ENCODE measurements around the gene DIO1.

Gene DIO1

DNA sequence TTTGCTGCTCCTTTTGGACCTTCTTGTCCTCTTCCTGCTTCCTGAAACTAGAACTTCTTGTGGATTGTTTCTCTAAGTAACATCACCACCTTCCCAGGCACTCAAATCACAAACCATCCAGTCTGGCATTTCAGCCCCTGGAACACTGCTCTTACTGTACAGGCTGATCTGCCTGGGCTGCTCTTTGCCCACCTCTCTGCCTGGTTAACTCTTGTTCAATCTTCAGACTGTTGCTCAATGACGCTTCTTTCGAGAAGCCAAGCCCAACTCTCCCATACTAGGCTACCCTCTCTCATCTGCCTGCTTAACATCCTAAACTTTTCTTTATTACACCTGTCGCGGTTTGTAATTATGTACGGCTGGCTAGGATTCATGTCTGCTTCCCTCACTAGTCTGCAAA is 657 bp downstream of the DIO1 start:
- TF ChIP-seq, protein P1, sequence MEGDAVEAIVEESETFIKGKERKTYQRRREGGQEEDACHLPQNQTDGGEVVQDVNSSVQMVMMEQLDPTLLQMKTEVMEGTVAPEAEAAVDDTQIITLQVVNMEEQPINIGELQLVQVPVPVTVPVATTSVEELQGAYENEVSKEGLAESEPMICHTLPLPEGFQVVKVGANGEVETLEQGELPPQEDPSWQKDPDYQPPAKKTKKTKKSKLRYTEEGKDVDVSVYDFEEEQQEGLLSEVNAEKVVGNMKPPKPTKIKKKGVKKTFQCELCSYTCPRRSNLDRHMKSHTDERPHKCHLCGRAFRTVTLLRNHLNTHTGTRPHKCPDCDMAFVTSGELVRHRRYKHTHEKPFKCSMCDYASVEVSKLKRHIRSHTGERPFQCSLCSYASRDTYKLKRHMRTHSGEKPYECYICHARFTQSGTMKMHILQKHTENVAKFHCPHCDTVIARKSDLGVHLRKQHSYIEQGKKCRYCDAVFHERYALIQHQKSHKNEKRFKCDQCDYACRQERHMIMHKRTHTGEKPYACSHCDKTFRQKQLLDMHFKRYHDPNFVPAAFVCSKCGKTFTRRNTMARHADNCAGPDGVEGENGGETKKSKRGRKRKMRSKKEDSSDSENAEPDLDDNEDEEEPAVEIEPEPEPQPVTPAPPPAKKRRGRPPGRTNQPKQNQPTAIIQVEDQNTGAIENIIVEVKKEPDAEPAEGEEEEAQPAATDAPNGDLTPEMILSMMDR (IDR thresholded peaks at IDR 0.05; ENCODE audit: low read depth, low read length, missing control alignments): no peak
- H3K4me3 ChIP-seq (ENCODE audit: low read depth, low read length): no peak overlapping the region
- DNase-seq (ENCODE audit: low read depth): no peak

DNA sequence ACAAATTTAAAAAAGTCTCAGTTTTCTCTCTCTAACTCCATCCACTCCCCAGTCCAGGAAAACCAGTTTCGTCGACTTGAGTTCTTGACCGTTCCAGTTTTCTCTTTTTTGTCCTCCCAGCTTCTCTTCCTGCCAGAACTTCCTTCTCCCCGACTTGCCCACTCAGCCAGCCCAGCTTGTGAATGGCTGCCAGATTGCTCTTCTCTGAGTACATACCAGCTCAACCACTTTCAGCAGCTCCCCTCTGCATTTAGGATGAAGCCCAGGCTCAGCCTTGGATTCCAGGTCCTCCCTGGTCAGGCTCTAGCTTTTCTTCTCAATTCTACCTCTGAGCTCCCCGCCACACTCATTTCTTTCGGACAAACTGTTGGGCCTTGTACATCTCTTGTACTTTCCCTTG is 1.4 kb downstream of the DIO1 start:
- no peak overlapping the region for H3K4me3 ChIP-seq (ENCODE audit: low read depth, low read length)
- TF ChIP-seq, protein P1 (IDR thresholded peaks at IDR 0.05; ENCODE audit: low read depth, low read length, missing control alignments): no peak
- DNase-seq (ENCODE audit: low read depth): no peak

DNA sequence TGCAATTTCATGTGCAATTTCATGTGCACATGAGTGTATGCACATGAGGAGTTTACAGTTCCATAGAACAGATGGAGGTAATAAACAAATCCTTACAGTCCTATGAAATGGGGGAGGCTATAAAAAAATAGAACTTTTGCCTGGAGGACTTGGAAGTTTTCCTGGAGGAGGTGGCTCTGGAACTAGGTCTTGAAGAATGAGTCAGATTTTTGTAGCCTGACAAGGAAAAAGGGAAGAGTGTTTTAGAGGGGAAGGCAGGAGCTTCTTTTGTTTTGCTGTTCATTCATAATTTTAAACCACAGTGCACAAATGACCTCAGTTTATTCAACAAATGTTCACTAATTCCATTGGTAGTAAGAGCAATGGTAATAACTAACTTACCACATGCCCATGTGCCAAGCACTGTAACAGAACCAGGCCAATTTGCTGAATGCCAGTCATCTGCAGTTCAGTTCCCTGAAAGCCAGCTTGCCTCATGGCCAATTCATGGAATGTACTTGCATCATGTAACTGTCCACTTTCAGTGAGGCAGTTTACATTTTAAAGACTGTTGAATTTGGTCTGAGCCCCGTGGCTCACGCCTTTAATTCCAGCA is 2.7 kb downstream of the DIO1 start:
- no peak for DNase-seq (ENCODE audit: low read depth)
- no peak overlapping the region for H3K4me3 ChIP-seq (ENCODE audit: low read depth, low read length)
- TF ChIP-seq, protein P1 (IDR thresholded peaks at IDR 0.05; ENCODE audit: low read depth, low read length, missing control alignments): no peak

DNA sequence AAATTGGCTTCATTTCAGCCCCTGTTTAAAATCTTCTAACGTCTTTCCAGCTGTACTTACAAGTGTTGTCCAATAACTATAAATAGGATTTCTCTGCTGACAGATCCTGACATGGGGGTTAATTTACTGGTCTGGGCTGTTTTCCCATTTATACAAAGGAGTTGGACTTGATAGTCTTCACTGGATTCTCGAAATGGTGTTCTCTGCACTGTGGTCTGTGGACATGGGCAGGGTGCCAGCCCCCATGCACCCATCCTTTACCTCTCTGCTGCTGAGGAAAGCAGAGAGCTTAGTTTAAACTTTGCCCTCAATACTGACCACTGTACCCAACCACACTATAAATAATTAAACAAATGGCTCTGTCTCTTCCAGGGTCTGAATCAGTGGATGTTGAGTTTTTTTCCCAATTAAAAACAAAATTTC is 5.2 kb downstream of the DIO1 start:
- TF ChIP-seq, protein P1 (IDR thresholded peaks at IDR 0.05; ENCODE audit: low read depth, low read length, missing control alignments): no peak
- no peak for DNase-seq (ENCODE audit: low read depth)
- no peak overlapping the region for H3K4me3 ChIP-seq (ENCODE audit: low read depth, low read length)

DNA sequence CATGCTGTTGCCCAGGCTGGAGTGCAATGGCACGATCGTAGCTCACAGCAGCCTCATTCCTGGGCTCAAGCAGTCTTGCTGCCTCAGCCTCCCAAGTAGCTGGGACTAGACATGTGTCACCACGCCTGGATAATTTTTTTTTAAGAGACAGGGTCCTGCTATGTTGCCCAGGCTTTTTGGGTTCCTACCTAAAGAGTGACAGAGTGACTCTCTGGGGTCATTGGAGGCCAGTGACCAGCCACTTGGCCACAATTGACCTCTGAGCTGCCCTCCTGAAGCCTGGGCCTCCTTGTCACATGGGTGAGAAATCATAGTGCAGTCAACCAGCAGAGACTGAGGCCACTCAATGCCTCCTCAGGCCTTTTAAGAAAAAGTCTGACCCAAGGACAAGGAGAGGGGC is 5.7 kb downstream of the DIO1 start:
- H3K4me3 ChIP-seq (ENCODE audit: low read depth, low read length): no peak overlapping the region
- DNase-seq (ENCODE audit: low read depth): no peak
- TF ChIP-seq, protein P1 (IDR thresholded peaks at IDR 0.05; ENCODE audit: low read depth, low read length, missing control alignments): no peak

DNA sequence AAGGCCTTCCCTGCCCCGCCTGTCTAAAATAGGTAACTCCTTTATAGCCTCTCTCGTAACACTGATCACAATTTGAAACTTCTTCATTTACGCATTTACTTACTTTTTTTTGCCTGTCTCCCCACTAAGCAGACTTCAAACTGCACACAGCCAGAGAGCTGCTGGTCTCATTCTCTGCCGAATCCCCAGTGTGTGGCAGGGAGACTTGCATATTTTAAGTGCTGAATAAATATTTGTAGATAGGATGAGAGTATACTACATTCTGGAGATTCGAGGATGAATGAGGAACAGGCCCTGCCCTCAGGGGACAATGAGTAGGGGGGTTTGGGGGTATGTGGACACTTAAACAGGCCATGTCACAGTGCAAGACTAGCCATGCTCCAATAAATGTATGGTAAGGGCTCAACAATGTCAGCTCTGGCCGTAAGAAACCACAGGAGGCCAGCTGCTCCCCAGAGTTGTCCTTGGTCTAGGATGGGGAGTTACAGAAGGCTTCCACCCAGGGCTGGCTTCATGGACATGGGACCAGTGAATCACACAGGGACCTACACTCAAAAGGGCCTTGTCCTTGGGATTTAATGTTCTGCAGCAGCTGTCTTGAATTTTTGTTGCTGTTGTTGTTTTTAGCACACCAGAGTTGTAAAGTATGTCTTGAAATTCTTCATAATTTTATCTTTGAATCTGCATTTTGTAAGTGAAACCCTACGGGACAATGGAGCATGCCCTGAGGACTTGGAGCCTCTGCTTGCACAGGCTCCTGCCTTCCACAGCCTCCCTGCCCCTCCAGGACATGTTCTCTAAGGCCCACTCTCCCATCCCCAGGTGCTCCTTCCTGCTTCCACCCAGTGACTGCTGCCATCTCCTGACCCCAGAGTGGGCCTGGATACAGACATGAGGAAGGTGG is 8.5 kb downstream of the DIO1 start:
- TF ChIP-seq, protein P1 (IDR thresholded peaks at IDR 0.05; ENCODE audit: low read depth, low read length, missing control alignments): no peak
- no peak for DNase-seq (ENCODE audit: low read depth)
- H3K4me3 ChIP-seq (ENCODE audit: low read depth, low read length): no peak overlapping the region

Data from GM12864 (cell line).